Stimulated activated naive CD8-positive, alpha-beta T cell treated with anti-CD3 and anti-CD28 coated beads, Interleukin-15, amount 100 ng/mL, for 72 hours (primary cell): ENCODE measurements around the gene CSMD2.

ENCODE experiments used
- ATAC-seq: fragments of 150-1000 bp; cut with Tn5 transposase; 2 replicates; pipeline ENCODE4 v1.10.0; 2021; ENCODE audit warnings: mild to moderate bottlenecking, moderate library complexity
- DNase-seq, 2 donors: peaks; one replicate each; pipeline ENCODE4 v3.0.0; 2021 to 2022
- H3K27ac Mint-ChIP-seq, 2 donors: one replicate each; pipeline ENCODE4 v1.8.0; 2022; ENCODE audit warnings: mild to moderate bottlenecking in 2 of 2, mixed read lengths in 2 of 2, moderate library complexity in 2 of 2
- H3K27me3 Mint-ChIP-seq: one replicate; pipeline ENCODE4 v1.8.0; 2022; ENCODE audit warnings: mixed read lengths
- H3K4me1 Mint-ChIP-seq: one replicate; pipeline ENCODE4 v1.8.0; 2022; ENCODE audit warnings: mild to moderate bottlenecking, mixed read lengths
- H3K4me3 Mint-ChIP-seq, 2 donors: one replicate each; pipeline ENCODE4 v1.8.0; 2022; ENCODE audit warnings: mild to moderate bottlenecking in 2 of 2, mixed read lengths in 2 of 2, moderate library complexity in 1 of 2
- H3K9me3 Mint-ChIP-seq, 2 donors: one replicate each; pipeline ENCODE4 v1.8.0; 2022; ENCODE audit warnings: mixed read lengths in 2 of 2

The CSMD2 gene

GRCh38 chr1:33878392-33878791 is 286.6 kb downstream of the CSMD2 start:
- no peaks in the 10 kb centered on the region for H3K4me1 Mint-ChIP-seq
- ATAC-seq (no peak), DNase-seq (no peak)
- peaks cover 72% of the 10 kb centered on the region for H3K27me3 Mint-ChIP-seq
- peaks cover 0 to 7% of the 10 kb centered on the region in 2 donors for H3K9me3 Mint-ChIP-seq
- no peak overlapping the region for H3K4me3 Mint-ChIP-seq
- no peak overlapping the region for H3K27ac Mint-ChIP-seq

GRCh38 chr1:33876970-33877650 is 287.9 kb downstream of the CSMD2 start:
- Mint-ChIP-seq H3K27me3 (peaks cover 66% of the 10 kb centered on the region), H3K27ac (no peak overlapping the region), H3K4me3 (no peak overlapping the region), H3K9me3 (peaks cover 0 to 19% of the 10 kb centered on the region in 2 donors), H3K4me1 (peaks cover 12% of the 10 kb centered on the region)
- DNase-seq (no peak), ATAC-seq (no peak)

- H3K27ac Mint-ChIP-seq = no peak overlapping the region
- peaks cover 0 to 23% of the 10 kb centered on the region in 2 donors for H3K9me3 Mint-ChIP-seq
- no peak for ATAC-seq
- H3K27me3 Mint-ChIP-seq = peaks cover 54% of the 10 kb centered on the region
- H3K4me1 Mint-ChIP-seq = peaks cover 23% of the 10 kb centered on the region
- H3K4me3 Mint-ChIP-seq = no peak overlapping the region
- no peak for DNase-seq
These were observed 289.2 kb downstream of the CSMD2 start for GRCh38 chr1:33875862-33876261.

- H3K27ac Mint-ChIP-seq = no peak overlapping the region
- peaks cover 51% of the 10 kb centered on the region for H3K27me3 Mint-ChIP-seq
- no peak overlapping the region for H3K4me3 Mint-ChIP-seq
- H3K9me3 Mint-ChIP-seq = peaks cover 0 to 23% of the 10 kb centered on the region in 2 donors
- no peak for ATAC-seq
- H3K4me1 Mint-ChIP-seq = peaks cover 23% of the 10 kb centered on the region
- DNase-seq = no peak
These were observed 290.4 kb downstream of the CSMD2 start for GRCh38 chr1:33874636-33875035.

- ATAC-seq (no peak), DNase-seq (no peak)
- H3K4me1 Mint-ChIP-seq = peaks cover 27% of the 10 kb centered on the region
- H3K27ac Mint-ChIP-seq = no peak overlapping the region
- peaks cover 0 to 23% of the 10 kb centered on the region in 2 donors for H3K9me3 Mint-ChIP-seq
- peaks cover 49% of the 10 kb centered on the region for H3K27me3 Mint-ChIP-seq
- H3K4me3 Mint-ChIP-seq = no peak overlapping the region
These were observed 292.3 kb downstream of the CSMD2 start for GRCh38 chr1:33872683-33873082.

- H3K27me3 Mint-ChIP-seq = peaks cover 49% of the 10 kb centered on the region
- peaks cover 0 to 23% of the 10 kb centered on the region in 2 donors for H3K9me3 Mint-ChIP-seq
- no peak overlapping the region for H3K27ac Mint-ChIP-seq
- ATAC-seq (peak; percentile 96), DNase-seq (peak; percentile 5 to 32)
- peaks cover 32% of the 10 kb centered on the region for H3K4me1 Mint-ChIP-seq
- H3K4me3 Mint-ChIP-seq = no peak overlapping the region
These were observed 292.8 kb downstream of the CSMD2 start for GRCh38 chr1:33872275-33872674.

GRCh38 chr1:33867684-33868083 is 297.3 kb downstream of the CSMD2 start:
- ATAC-seq = peak; percentile 44
- H3K4me3 Mint-ChIP-seq = peak overlapping the region; percentile 17 to 20

GRCh38 chr1:33866281-33866680 is 298.7 kb downstream of the CSMD2 start:
- H3K27me3 Mint-ChIP-seq = peaks cover 65% of the 10 kb centered on the region
- H3K4me1 Mint-ChIP-seq = peaks cover 12% of the 10 kb centered on the region
- DNase-seq (no peak), ATAC-seq (no peak)
- no peak overlapping the region for H3K4me3 Mint-ChIP-seq
- H3K27ac Mint-ChIP-seq = no peak overlapping the region
- no peaks in the 10 kb centered on the region for H3K9me3 Mint-ChIP-seq

More at GRCh38 chr1:33867684-33868083, 297.3 kb downstream of the CSMD2 start:
- Mint-ChIP-seq H3K27me3 (peaks cover 51% of the 10 kb centered on the region), H3K27ac (peak overlapping the region in 1 of 2 donors; percentile 20), H3K9me3 (peaks cover 0 to 10% of the 10 kb centered on the region in 2 donors), H3K4me1 (peaks cover 26% of the 10 kb centered on the region)
- DNase-seq = peak in 1 of 2 donors; percentile 12

- ATAC-seq (no peak), DNase-seq (no peak)
- peaks cover 9% of the 10 kb centered on the region for H3K4me1 Mint-ChIP-seq
- H3K4me3 Mint-ChIP-seq = no peak overlapping the region
- H3K9me3 Mint-ChIP-seq = no peaks in the 10 kb centered on the region
- peak overlapping the region in 1 of 2 donors; percentile 48 for H3K27ac Mint-ChIP-seq
- H3K27me3 Mint-ChIP-seq = peaks cover 66% of the 10 kb centered on the region
These were observed 300.3 kb downstream of the CSMD2 start for GRCh38 chr1:33864460-33865389.

GRCh38 chr1:33863779-33864178 is 301.3 kb downstream of the CSMD2 start, which contains the start of gene HMGB4:
TSS of gene HMGB4 (plus strand) at chr1:33864079. CDS start at chr1:33864192, 113 bp downstream.
- Mint-ChIP-seq H3K9me3 (no peaks in the 10 kb centered on the region), H3K4me1 (peaks cover 9% of the 10 kb centered on the region), H3K27ac (peak within 1 kb of the TSS in 1 of 2 donors; percentile 48), H3K27me3 (peaks cover 63% of the 10 kb centered on the region), H3K4me3 (no peak within 1 kb of the TSS)
- no peak for ATAC-seq
- DNase-seq = no peak

- Mint-ChIP-seq H3K27ac (no peak overlapping the region), H3K4me1 (no peaks in the 10 kb centered on the region), H3K27me3 (peaks cover 42% of the 10 kb centered on the region), H3K4me3 (no peak overlapping the region), H3K9me3 (no peaks in the 10 kb centered on the region)
- ATAC-seq (no peak), DNase-seq (no peak)
These were observed 304.4 kb downstream of the CSMD2 start for GRCh38 chr1:33860671-33861070.

GRCh38 chr1:33854091-33854490 is 310.9 kb downstream of the CSMD2 start:
- no peak for ATAC-seq
- H3K27me3 Mint-ChIP-seq = peaks cover 41% of the 10 kb centered on the region
- H3K9me3 Mint-ChIP-seq = no peaks in the 10 kb centered on the region
- H3K27ac Mint-ChIP-seq = no peak overlapping the region
- no peak overlapping the region for H3K4me3 Mint-ChIP-seq
- peaks cover 5% of the 10 kb centered on the region for H3K4me1 Mint-ChIP-seq
- no peak for DNase-seq

- ATAC-seq = no peak
- no peak for DNase-seq
- Mint-ChIP-seq H3K4me1 (peaks cover 9% of the 10 kb centered on the region), H3K27me3 (peaks cover 41% of the 10 kb centered on the region), H3K9me3 (no peaks in the 10 kb centered on the region), H3K27ac (no peak overlapping the region), H3K4me3 (no peak overlapping the region)
These were observed 311.6 kb downstream of the CSMD2 start for GRCh38 chr1:33853431-33853830.

GRCh38 chr1:33852711-33853110 is 312.3 kb downstream of the CSMD2 start:
- peaks cover 9% of the 10 kb centered on the region for H3K4me1 Mint-ChIP-seq
- ATAC-seq = no peak
- no peak for DNase-seq
- H3K4me3 Mint-ChIP-seq = no peak overlapping the region
- no peaks in the 10 kb centered on the region for H3K9me3 Mint-ChIP-seq
- no peak overlapping the region for H3K27ac Mint-ChIP-seq
- H3K27me3 Mint-ChIP-seq = peaks cover 41% of the 10 kb centered on the region

- Mint-ChIP-seq H3K27me3 (peaks cover 37% of the 10 kb centered on the region), H3K27ac (no peak overlapping the region), H3K9me3 (no peaks in the 10 kb centered on the region), H3K4me3 (no peak overlapping the region), H3K4me1 (peaks cover 9% of the 10 kb centered on the region)
- no peak for DNase-seq
- no peak for ATAC-seq
These were observed 314.5 kb downstream of the CSMD2 start for GRCh38 chr1:33850481-33850880.

- H3K4me1 Mint-ChIP-seq = peaks cover 9% of the 10 kb centered on the region
- peak; percentile 84 for ATAC-seq
These were observed 315.8 kb downstream of the CSMD2 start for GRCh38 chr1:33849211-33849610.

More at GRCh38 chr1:33849211-33849610, 315.8 kb downstream of the CSMD2 start:
- H3K4me3 Mint-ChIP-seq = no peak overlapping the region
- peaks cover 32% of the 10 kb centered on the region for H3K27me3 Mint-ChIP-seq
- no peak for DNase-seq
- H3K27ac Mint-ChIP-seq = no peak overlapping the region
- no peaks in the 10 kb centered on the region for H3K9me3 Mint-ChIP-seq
